Measurements from ENCODE around the gene FAM184B. TPM values are rescaled to one million over a fixed set of nuclear protein-coding genes. Genes with fewer than 3 reads are reported as not detected.

The FAM184B gene
- total RNA-seq, 2 donors from 2014 or later: 0.19 to 0.94 TPM

GRCh38 chr4:17773135-17773698, 8.2 kb downstream of the FAM184B start:
- Histone ChIP-seq H3K4me3 (no peak overlapping the region), H3K9ac (ENCODE audit: low read depth in 2 of 2, low read length in 2 of 2) (no peak overlapping the region), H3K27ac (no peak overlapping the region), H3K9me3 (no peaks in the 10 kb centered on the region), H3K4me1 (no peaks in the 10 kb centered on the region), H3K27me3 (no peaks in the 10 kb centered on the region), H3K36me3 (no peaks in the 10 kb centered on the region)
- no peak for DNase-seq
- intact Hi-C loops (cut with DNase I): no loop called here
- no peak for TF ChIP-seq CTCF (IDR thresholded peaks at IDR 0.05)

- Histone ChIP-seq H3K27me3 (no peaks in the 10 kb centered on the region), H3K9ac (ENCODE audit: low read depth in 2 of 2, low read length in 2 of 2) (no peak overlapping the region), H3K9me3 (no peaks in the 10 kb centered on the region), H3K4me1 (no peaks in the 10 kb centered on the region), H3K36me3 (no peaks in the 10 kb centered on the region), H3K4me3 (no peak overlapping the region), H3K27ac (no peak overlapping the region)
- TF ChIP-seq CTCF (IDR thresholded peaks at IDR 0.05): no peak
- intact Hi-C loops (cut with DNase I): no loop called here
- no peak for DNase-seq
Measured at GRCh38 chr4:17771284-17771908, 10.0 kb downstream of the FAM184B start.

GRCh38 chr4:17770845-17771244, 10.6 kb downstream of the FAM184B start:
- Histone ChIP-seq H3K4me1 (no peaks in the 10 kb centered on the region), H3K4me3 (no peak overlapping the region), H3K9me3 (no peaks in the 10 kb centered on the region), H3K27me3 (no peaks in the 10 kb centered on the region), H3K36me3 (no peaks in the 10 kb centered on the region), H3K9ac (ENCODE audit: low read depth in 2 of 2, low read length in 2 of 2) (no peak overlapping the region), H3K27ac (no peak overlapping the region)
- no peak for DNase-seq
- intact Hi-C loops (cut with DNase I): no loop called here
- no peak for TF ChIP-seq CTCF (IDR thresholded peaks at IDR 0.05)

GRCh38 chr4:17769406-17770174, 11.8 kb downstream of the FAM184B start:
- Histone ChIP-seq H3K9ac (ENCODE audit: low read depth in 2 of 2, low read length in 2 of 2) (no peak overlapping the region), H3K36me3 (no peaks in the 10 kb centered on the region), H3K27ac (no peak overlapping the region), H3K4me1 (no peaks in the 10 kb centered on the region), H3K9me3 (no peaks in the 10 kb centered on the region), H3K4me3 (no peak overlapping the region), H3K27me3 (no peaks in the 10 kb centered on the region)
- TF ChIP-seq CTCF (IDR thresholded peaks at IDR 0.05): no peak
- intact Hi-C loops (cut with DNase I): no loop called here
- DNase-seq: no peak

- H3K9me3 ChIP-seq: no peaks in the 10 kb centered on the region
- no peaks in the 10 kb centered on the region for H3K27me3 ChIP-seq
- TF ChIP-seq CTCF (IDR thresholded peaks at IDR 0.05): no peak
- H3K9ac ChIP-seq (ENCODE audit: low read depth in 2 of 2, low read length in 2 of 2): no peak overlapping the region
- no peaks in the 10 kb centered on the region for H3K4me1 ChIP-seq
- no peak overlapping the region for H3K4me3 ChIP-seq
- intact Hi-C loops (cut with DNase I): no loop called here
- no peak for DNase-seq
- H3K36me3 ChIP-seq: no peaks in the 10 kb centered on the region
- H3K27ac ChIP-seq: no peak overlapping the region
Measured at GRCh38 chr4:17766826-17767458, 14.5 kb downstream of the FAM184B start.
